Measurements from ENCODE around the gene ORM1.

GRCh38 chr9:114290561-114290986 is 32.3 kb upstream of the ORM1 start:
- TF ChIP-seq POLR2A (IDR thresholded peaks at IDR 0.05) (no peak), CTCF (IDR thresholded peaks at IDR 0.05) (no peak)
